ENCODE measurements around the gene SEPSECS.

Gene SEPSECS

GRCh38 chr4:25144870-25145481 lies 15.3 kb downstream of the SEPSECS start:
- peak; percentile 51 for DNase-seq (ENCODE audit: low spot score)
- TF ChIP-seq CTCF (conservative IDR thresholded peaks at IDR 0.05; ENCODE audit: low read depth) = peak; percentile 74
- POLR2A ChIA-PET (ENCODE audit: low non-redundant PET) = no interaction called here
- no peak overlapping the region for H3K27ac ChIP-seq
- CTCF ChIA-PET = interaction anchor here (0.5 to 1.5 kb wide), 17 partner anchors 10 to 538 kb away, joined by 3 to 7 read pairs (median 3); partner anchors contain the start of gene SEPSECS

GRCh38 chr4:25142468-25142867 lies 17.8 kb downstream of the SEPSECS start:
- TF ChIP-seq CTCF (conservative IDR thresholded peaks at IDR 0.05; ENCODE audit: low read depth) = no peak
- no peak overlapping the region for H3K27ac ChIP-seq
- POLR2A ChIA-PET (ENCODE audit: low non-redundant PET) = no interaction called here
- no peak for DNase-seq (ENCODE audit: low spot score)
- CTCF ChIA-PET = no interaction called here

- no peak for TF ChIP-seq CTCF (conservative IDR thresholded peaks at IDR 0.05; ENCODE audit: low read depth)
- CTCF ChIA-PET = no interaction called here
- DNase-seq (ENCODE audit: low spot score) = no peak
- no peak overlapping the region for H3K27ac ChIP-seq
- POLR2A ChIA-PET (ENCODE audit: low non-redundant PET) = no interaction called here
Measured at GRCh38 chr4:25141592-25141991, 18.7 kb downstream of the SEPSECS start.

GRCh38 chr4:25133132-25133531 lies 27.1 kb downstream of the SEPSECS start:
- H3K27ac ChIP-seq = no peak overlapping the region
- DNase-seq (ENCODE audit: low spot score) = no peak
- ChIA-PET CTCF (interaction anchor here (1.7 kb wide), 1 partner anchor 11 kb away, joined by 6 read pairs; no protein-coding TSS in a partner anchor), POLR2A (ENCODE audit: low non-redundant PET) (no interaction called here)
- TF ChIP-seq CTCF (conservative IDR thresholded peaks at IDR 0.05; ENCODE audit: low read depth) = no peak

GRCh38 chr4:25131926-25132325 lies 28.3 kb downstream of the SEPSECS start:
- no peak overlapping the region for H3K27ac ChIP-seq
- ChIA-PET POLR2A (ENCODE audit: low non-redundant PET) (no interaction called here), CTCF (interaction anchor here (1.7 kb wide), 1 partner anchor 13 kb away, joined by 6 read pairs; no protein-coding TSS in a partner anchor)
- TF ChIP-seq CTCF (conservative IDR thresholded peaks at IDR 0.05; ENCODE audit: low read depth) = no peak
- DNase-seq (ENCODE audit: low spot score) = no peak

- ChIA-PET CTCF (interaction anchor here (1.7 kb wide), 1 partner anchor 13 kb away, joined by 6 read pairs; no protein-coding TSS in a partner anchor), POLR2A (ENCODE audit: low non-redundant PET) (no interaction called here)
- no peak overlapping the region for H3K27ac ChIP-seq
- DNase-seq (ENCODE audit: low spot score) = no peak
- no peak for TF ChIP-seq CTCF (conservative IDR thresholded peaks at IDR 0.05; ENCODE audit: low read depth)
Measured at GRCh38 chr4:25131381-25131780, 28.9 kb downstream of the SEPSECS start.

Measured in RWPE1 (cell line).